NCI-H2196 (cell line): ENCODE measurements around the gene SFTPD.
"Not testable (repeated sequence)": the region's sequence is repeated elsewhere in the genome, so short reads cannot be mapped to it uniquely, and the experiment has no call there.

Experiments used
- DNase-seq: peaks from one replicate; lab custom pipeline; 2025; ENCODE audit not compliant: unreplicated experiment; lab: John Stamatoyannopoulos, UW

Gene SFTPD

DNA sequence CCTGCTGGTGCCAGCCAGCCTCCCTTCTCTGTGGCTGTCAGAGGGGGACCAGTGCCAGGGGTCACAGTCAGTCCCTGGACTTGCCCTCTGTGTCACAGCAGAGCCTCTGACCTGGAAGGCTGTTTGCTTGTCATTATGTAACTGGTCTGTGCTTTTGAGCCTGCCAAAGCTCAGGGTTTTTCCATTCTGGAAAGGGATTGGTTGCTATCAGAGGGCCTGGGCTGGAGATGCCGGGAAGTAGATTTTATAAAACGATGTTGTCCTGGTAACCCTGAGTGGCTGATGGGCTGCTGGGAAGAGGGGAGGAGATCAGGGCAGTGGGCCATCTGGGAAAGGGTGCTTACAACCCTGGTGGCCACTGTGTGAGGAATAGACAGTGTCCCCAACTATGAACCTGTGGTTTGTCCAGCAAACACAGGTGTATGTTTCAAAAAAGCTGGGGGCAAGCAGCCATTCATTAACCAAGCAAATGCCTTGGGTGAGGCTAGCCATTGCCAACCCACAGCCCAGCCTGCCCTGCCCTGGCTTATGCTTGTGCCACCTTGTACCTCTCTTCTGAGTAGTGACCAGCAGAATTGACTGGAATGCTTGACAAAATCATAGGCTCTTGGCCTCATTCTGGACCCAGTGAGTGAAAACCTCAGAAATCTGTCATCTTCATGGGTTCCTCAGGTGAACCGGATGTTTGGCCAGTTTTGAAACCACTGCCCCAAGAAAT lies 21.6 kb downstream of the SFTPD start:
- DNase-seq, result no peak

DNA sequence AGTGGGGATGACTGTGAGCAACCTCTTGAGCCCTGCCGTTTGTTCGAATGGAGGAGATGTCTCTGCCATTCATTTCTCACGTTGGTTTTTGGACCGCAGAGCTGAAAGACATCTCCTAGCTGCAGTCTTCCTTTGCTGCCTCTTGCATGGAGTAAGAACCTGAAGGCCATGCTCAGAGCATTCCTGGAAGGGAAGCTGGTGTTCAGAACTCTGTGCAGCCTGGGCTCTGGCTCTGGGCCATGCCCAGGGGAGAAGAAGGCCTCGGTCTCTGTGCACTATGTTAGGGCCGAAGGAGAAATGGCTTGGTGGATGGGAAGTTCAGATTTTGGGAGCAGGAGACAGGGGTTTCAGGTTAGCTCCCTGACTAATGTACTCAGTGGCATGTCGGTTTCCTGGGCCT lies 22.9 kb downstream of the SFTPD start:
- DNase-seq, result no peak

DNA sequence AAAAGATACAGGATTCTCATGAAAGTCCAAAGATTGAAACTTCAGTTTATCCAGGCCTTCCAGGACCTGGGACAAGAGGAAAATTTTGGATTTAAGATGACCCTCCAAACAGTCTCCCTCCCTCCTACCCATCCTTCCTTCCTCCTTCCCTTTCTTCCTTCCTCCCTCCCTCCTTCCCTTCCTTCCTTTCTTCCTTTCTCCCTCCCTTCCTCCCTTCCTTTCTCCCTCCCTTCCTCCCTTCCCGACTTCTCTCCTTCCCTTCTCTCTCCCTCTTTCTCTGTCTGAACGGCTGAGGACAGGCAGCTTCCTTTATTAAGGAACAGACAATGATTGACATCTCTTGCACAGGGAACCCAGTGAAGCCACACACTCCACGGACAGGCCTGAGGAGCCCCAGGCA lies 23.3 kb downstream of the SFTPD start:
- DNase-seq, result no peak

DNA sequence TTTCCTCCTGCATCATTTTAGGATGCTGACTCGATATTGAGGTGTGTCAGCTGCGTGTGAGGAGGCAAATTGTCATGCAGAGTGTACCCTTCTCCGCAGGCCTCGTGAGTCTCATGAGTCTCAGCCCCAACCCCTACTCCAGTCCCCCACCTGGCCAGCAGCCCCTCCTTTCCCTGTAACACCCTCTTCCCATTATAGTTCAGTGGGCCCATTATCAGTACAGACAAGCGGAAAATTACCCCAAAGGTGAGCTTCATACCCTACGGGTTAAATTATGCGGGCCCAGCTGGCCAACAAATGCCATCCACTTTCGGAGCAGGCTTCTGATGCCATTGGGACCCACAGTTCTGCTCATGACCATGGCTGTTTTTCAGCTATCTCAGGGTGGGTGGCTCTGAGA lies 25.2 kb downstream of the SFTPD start:
- no peak for DNase-seq

DNA sequence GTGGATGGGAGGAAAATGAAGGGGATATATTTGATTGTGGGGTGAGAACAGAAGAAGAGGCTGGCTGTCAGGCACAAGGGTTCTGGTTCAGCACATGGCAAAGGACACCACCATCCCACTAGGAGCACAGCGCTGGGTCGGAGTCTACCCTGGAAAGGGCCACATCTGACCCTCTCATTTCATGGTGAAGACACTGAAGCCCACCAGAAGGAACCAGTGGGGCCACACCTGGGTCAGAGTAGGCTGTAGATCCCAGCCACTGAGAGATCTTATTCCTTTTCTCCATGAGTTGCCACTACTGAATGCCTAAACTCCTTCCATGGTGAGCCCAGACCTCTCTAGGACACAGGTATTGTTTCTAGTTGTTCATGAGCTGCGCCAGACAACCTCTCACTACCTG lies 25.8 kb downstream of the SFTPD start:
- DNase-seq, result no peak

DNA sequence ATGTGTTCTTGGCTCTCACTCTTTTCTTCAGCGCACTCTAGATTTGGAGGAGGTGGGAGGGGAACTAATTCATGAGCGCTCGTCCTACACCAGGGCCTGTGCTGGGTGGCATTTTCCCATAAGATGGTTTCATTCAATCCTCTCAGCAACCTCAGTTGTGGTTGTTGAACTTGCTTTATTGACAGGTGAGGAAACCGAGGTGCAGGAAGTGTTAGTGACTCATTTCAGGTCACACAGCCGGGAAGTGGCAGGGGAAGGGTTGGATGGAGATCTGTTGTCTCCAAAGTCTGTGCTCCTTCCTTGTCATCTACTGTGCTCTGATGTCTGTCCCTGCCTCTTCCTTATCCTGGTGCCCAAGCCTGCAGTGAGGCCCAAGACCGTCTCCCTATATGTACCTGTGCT lies 26.9 kb downstream of the SFTPD start:
- not testable (repeated sequence) for DNase-seq

DNA sequence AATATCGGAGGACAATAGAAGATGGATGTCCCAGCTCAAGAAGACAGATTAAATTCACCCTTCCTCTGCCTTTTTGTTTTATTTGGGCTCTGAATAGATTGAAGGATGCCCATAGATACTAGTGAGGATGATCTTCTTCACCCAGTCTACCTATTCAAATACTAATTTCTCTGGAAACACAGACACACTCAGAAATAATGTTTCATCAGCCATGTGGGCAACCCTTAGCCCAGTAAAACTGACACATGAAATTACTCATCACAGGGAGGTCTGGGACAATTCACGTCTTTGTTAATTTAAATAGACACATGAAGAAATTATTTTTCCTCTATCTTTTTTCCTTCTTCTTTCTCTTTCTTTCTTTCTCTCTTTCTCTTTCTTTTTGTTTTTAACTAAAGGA lies 33.1 kb downstream of the SFTPD start:
- DNase-seq, result not testable (repeated sequence)

DNA sequence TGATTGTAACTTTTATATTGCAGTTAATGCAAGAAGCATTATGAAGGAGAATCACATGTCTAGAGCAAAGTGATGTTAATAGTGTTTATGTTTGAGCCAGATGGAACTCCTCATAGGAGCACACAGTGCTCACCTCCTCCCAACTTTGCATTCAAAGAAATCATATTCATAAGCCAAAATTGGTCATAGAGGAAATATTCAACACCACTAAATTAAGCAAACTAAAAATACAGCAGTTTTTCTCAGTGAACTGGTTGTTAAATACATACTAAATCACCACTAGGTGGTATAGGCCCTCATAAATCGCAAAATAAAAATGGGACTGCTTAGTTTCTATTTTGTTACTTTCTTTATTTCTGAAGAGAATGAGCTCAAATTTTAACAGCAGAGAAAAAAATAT lies 34.4 kb downstream of the SFTPD start:
- DNase-seq, result not testable (repeated sequence)

DNA sequence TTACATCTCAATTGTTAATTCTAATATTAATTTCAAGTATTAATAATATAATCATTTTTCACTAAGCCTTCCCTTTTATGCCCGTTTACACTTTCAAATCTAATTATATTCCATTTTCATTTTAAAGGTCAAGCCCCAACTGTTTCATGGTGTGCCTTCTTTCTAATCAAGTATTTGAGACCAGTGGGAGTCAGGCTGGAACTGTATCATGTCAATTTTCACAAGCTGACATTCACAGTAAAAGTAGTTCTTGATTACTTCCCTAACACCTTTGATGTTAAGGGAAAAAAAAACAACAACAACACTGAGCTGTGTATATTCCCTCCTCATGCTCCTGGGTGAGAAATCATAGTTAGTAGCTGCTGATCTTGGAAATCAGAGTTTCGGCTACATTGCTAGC lies 38.1 kb downstream of the SFTPD start:
- no peak for DNase-seq

DNA sequence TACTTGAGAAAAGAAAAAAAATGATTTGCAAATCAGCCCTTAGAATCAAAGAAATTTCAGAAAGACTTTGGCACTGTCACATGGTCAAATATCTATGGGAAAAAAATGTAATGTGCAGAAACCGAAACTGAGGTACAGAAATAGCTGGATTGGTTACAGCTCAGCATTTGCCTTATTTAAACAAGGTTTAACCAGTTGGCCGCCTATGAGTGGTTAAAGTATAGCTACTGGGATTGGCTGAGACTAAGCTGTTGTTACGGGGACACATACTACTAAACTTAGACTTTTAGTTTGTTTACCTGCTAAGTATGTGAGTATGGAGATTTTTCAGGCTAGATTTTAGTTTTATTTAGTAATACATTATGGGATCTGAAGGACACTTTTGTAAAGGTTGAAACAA lies 38.6 kb downstream of the SFTPD start:
- no peak for DNase-seq

DNA sequence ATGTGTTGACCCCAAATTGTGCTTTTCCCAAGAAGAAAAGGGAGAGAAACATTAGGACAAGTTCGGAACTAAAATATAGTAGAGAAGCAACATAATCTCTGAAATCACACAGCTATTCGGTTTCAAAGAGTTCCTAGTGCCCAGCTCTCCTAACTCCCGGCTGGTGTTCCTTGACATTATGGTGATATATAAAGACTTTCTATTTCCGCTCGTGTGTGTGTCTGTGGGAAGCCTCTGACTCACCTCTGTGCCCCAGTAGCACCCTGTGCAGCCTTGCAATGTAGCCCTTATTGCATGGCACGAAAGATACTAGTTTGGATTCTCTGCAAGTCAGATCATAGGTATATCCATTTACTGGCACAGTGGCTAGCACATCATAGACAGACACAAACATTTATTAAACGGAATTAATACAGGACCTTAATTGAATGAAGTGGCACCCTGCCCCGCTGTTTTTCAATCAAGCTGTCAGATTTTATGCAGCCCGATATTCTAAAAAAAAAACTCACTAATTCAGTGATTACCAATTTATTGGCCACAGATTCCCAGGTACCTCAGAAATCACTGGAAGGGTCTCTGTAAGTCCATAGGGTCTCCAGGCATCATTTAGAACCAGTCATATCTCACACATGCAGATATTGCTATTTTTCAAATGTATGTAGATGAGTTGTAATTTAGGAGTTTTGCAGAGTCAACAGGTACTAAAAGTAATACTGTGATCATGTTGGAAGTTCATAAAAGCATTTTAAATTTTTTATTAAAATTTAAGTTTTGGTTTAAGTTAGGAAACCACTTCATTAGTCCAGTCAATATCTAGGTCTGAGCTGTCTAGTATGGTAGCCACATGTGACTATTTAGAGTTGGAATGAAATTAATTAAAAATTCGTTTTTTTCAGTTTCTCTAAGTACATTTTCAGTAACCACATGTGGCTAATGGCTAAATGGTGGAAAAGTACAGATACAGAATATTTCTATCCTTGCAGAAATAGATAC lies 43.3 kb downstream of the SFTPD start:
- DNase-seq, result no peak

DNA sequence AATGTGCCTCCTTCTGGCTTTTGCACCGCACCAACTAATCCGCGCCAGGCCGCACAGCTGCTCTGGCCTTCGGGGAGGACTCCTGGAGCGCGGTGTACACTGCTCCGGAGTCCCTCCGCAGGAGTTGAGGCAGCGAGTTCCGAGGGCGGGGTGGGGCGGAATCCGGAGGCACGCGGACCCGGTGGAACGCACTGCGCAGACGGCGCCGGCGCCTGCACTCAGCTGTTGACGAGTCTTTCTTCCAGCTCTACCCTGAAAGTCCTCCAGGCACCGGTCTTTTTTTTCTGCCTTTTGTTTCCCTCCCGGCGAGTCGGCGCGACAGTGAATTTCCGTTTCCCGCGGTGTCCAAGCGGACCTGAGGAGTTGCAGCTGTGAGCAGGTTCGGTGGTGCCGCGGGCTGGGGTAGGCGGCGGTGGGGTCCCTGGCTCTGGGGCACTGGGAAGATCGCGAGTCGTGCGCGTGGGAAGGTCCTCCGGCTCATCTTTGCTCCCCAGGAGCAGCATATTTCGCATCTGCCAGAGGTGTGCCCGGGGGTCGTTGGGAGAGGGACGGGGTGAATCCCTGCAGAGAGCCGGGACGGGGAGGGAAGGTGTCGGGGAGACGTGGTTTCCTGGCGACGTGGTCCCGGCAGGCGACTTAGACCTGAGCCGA lies 44.1 kb downstream of the SFTPD start:
- peak; percentile 41 for DNase-seq

DNA sequence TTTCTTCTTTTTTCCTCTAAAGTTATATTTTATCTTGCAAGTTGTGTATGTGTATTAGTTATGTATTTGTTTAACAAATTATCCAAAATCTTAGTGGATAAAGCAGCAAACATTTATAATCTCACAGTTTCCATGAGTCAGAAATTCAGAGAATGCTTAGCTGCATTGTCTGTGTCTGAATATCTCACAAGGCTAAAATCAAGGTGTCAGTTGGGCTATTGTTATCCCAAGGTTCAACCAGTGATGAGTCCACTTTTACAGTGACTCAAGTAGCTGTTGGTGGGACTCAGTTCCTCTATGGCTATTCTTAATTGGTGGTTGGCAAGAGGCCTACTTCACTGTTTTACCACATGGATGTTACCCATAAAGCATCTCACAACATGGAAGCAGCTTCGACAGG lies 47.3 kb downstream of the SFTPD start:
- DNase-seq, result not testable (repeated sequence)

DNA sequence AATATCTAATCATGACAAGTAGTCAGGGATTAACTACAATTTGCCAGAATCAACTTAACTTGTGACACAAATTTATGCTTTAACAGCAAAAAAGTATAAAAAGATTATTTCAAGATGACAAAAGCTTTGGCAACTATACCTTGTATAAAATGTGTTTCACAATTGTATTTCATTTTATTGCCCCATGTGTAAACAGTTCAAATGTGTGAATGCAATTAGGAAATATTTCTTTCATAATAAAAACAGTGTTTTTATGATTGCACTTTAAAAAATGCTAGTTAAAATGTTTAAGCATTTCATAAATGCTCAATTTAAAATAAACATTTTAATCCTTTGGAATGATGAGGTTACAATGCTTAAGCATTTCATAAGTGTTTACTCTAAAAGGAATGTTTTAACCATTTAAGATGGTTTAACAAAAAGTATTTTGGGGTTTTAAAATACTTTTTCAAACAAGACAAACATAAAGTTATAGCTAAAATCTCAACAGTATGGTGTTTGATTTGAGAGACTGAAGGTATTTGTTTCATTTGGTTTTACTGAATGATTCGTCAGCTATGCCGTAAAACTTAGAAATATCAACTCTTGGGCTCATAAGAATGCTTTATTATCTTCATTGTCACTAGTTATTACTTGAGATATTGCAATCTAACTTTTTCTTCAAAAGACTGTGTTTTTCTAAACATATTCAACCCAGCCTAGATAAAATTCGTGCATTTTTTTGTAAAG lies 50.1 kb downstream of the SFTPD start:
- no peak for DNase-seq

DNA sequence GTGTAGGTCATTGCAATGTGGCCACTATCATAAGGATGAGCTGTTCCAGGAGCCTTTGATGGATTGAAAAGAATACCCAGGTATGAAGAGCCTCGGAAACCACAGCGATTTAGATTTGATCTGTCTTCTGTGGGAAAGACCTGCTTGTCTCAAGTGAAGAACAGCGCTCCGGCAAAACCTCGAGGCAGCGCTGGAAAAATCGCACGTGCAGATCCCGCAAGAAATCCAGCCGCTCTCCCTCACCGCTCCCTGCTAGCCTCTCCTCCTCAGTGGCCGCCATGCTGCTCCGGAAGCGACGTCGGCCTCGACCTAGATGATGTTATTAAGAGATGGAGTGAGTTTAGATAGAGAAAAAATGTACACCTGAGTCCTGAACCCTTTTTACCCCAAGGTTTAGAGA lies 56.0 kb downstream of the SFTPD start:
- DNase-seq, result not testable (repeated sequence)

DNA sequence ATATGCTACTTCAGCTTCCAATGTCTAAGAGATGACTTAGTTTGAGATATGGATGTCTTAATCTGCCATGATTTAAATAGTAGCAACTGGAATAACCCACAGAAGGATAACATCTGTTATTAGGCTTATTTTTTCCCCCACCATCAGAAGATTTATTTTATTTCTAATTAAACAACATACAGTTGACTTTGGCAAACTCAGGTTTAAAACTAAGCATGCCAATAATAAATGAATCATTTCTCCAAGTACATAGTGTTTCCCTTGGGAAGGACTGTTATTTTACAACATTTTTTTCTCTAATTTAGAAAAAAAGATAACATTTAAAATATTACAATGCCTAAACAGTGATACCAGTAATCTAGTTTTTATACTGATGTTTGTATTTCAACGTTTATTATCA lies 58.4 kb downstream of the SFTPD start:
- DNase-seq, result no peak

DNA sequence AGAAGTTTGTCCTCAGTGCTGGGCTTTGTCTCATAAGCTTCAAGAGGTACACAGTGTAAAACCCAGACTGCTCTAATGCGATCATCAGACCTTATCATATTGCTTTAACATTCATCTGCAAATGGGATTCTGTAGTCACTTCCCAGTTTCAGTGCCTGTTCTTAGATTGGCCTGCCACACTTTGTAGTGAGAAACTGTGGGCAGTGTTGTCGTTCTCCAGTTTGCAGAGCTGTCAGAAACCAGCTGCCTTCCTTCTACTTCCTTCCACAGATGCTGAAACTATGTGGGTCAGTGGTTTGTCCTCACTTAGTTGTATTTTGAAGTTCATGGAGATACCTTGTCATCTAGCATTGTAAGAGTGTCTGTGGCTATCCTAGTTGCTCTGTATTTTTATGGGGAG lies 59.9 kb downstream of the SFTPD start:
- not testable (repeated sequence) for DNase-seq
